Measurements from ENCODE around the gene MXD3.

- no peak for TF ChIP-seq CTCF (conservative IDR thresholded peaks at IDR 0.05; ENCODE audit: low read length)
- no peak for TF ChIP-seq EZH2phosphoT487 (IDR thresholded peaks at IDR 0.05; ENCODE audit: borderline replicate concordance, low read depth, low read length)
Observed at GRCh38 chr5:177330991-177331842, 19.5 kb upstream of the MXD3 start.
